NCI-H526 treated with DMSO at 0.1 percent for 48 hours (cell line): Measurements from ENCODE around the gene TRIM73.
"Not testable (repeated sequence)": the region's sequence is repeated elsewhere in the genome, so short reads cannot be mapped to it uniquely, and the experiment has no call there.

Experiments used
- DNase-seq: peaks from one replicate; lab custom pipeline; 2025; lab: John Stamatoyannopoulos, UW

TRIM73 gene

DNA sequence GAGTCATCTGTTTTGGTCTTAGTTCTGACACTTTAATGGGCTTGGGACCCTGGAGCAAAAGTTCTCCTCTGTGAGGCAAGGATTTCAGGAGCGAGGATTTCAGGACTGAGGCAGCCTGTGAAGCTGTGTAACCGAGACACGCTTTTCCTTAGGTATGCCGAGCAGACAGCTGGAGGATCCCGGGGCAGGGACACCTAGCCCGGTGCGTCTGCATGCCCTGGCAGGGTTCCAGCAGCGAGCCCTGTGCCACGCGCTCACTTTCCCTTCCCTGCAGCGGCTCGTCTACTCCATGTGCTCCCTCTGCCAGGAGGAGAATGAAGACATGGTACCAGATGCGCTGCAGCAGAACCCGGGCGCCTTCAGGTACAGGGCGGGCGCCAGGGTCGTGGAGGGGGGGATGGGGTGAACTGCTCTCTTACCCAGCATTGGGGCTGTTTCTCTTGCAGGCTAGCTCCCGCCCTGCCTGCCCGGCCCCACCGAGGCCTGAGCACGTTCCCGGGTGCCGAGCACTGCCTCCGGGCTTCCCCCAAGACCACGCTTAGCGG lies 20.5 kb downstream of the TRIM73 start:
- not testable (repeated sequence) for DNase-seq

DNA sequence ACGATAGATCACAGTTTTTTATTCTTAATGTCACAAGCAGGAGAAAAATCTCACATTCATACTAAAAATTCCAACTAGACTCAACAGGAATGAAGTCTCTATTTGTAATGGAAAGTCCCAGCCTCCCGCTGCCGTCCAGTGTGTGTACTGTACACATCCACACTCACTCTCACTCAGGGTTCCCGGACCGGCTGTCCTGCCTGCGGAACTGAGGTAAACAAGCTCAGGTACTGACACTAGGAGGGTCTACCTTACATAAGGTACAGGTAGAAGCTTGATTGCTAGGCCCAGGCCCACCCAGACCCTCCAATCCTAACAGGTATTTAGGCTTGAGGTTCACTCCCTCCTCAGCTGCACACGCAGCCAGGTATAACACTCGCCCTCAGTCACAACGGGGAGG lies 21.4 kb downstream of the TRIM73 start:
- DNase-seq, result not testable (repeated sequence)

DNA sequence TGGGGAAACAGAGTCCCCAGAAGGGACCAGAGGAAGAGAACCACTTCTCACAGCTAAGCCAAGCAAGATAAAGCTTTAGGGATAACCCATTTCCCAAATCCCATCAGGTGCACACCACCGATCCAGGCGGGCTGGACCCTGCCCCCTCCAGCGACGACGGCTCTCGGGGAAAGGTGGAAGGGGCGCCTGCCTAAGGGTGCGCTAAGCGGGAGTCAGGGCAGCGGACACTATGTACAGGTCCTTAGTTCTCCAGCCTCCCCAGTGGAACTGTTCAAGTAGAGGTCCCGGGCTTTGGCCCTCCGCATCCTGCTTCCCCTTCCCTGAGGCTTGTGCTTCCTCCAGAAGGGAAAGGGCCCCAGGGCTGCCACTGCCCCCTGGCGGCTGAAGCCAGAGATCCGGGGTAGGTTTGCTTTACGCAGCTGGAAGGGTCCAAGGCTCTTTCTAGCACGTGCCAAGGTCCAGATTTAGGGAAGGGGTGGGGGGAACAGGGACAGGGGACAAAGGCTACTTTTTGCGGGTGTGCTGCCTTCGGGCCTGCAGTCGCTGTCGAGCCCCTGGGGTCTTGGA lies 22.9 kb downstream of the TRIM73 start:
- DNase-seq, result not testable (repeated sequence)

DNA sequence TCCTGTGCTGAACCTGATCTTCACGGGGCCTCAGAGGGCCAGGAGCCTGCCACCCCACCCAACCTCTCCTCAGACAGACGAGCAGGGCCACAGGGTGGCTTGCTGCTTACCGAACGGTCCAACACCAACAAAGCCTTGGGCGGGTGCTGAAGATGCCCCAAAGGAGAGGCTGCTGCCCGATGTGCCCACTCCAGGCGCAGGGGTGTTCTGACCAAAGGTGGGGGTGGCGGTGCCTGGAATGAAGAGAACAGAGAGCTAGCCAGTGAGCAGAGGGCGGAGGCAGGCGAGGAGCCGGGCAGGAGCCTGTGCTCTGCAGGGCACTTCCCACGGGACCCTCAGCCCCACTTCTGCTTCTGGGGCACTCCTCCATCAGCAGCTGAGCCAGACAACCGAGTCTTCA lies 23.8 kb downstream of the TRIM73 start:
- DNase-seq, result not testable (repeated sequence)

DNA sequence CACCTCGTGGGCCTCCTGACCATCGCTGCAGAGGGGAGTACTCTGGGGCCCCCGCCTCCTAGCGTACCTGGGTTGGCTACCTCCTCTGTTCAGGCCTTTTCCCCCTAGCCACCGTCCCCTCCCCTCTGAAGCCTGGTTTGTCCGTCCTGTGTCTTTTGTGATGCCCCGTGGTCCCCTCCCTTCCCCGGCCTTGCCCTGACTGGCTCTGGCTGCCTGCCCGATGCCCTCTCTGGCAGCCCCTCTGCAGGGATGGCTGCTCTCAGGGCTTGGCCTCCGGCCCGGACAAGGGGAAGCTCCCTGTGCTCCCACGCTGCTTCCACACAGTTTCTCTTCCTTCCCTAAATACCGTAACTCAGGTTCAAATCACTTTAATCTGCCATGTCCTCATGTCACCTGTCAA lies 24.3 kb downstream of the TRIM73 start:
- not testable (repeated sequence) for DNase-seq

DNA sequence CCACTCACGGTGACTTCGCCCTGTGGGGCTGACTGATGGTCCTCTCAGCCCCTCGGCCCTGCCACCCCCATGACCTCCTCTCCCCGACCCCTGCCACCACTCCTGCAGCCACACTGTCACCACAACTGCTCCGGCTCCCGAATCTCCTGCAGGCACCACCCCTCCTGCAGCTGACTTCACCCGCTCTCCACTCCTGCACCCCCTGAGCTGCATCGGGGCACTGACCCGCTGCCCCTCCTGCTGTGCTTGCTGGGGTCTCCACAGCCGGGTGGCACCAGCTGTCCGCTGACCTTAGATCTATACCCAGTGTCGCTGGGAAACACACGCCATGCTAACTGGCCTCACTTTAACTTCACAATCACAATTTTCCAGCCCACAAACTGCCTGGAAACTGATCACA lies 24.7 kb downstream of the TRIM73 start:
- not testable (repeated sequence) for DNase-seq

DNA sequence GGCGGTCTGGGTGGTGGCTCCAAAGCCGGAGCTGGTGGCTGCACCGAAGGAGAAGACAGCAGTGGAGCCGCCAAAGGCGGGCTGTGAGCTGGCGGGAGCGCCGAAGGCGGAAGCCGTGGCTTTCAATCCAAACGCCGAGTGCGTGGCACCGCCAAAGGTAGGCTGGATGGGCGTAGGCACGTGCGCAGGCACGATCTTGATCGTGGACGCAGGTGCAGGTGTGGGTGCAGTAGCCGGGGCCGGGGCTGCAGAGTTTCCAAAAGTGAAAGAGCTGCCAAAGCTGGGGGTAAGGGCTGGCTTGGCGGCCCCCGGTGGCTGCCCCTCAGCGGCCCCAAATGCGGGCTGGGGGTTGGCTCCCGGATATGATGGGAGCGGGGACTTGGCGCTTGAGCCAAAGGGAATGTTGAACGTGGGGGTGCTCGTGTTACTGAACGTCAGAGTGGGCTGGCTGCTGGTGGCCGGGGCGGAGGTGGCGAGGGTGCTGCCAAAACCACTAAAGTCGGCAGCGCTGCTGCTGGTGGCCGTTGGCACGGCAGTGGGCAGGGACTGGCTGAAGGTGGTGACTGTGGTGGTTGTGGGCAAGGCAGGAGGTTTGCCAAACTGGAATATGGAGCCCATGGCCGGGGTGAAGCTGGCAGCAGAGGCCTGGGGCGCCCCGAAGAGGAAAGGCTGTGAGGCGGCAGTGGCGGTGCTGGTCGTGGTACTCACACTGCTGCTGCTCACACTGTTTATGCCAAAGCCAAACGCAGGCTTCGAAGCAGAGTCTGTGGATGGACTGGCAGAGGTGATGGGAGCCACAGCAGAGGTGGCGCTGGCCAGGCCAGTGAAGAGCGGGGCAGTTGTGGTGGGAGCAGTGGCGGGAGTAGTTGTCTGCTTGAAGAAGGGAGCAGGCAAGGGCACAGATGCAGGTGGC lies 26.6 kb downstream of the TRIM73 start:
- not testable (repeated sequence) for DNase-seq

DNA sequence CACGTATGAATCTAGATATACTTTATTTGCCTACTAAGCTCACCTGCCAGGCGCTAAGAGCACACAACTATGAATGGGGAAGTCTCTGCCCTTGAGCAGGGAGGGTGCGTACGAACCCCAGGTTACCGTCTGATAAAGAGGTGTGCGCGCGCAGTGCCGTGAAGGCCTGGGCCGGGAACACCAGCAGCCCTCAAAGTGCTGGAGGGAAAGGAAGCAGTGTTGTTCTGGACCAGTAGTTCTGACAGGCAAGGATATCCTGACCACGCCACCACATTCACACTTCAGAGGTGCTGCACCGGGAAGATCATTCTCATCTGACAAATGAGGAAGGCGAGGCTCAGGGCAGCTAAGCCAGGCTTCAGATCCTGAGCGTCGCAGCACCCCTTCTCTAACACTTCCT lies 28.1 kb downstream of the TRIM73 start:
- DNase-seq, result not testable (repeated sequence)

DNA sequence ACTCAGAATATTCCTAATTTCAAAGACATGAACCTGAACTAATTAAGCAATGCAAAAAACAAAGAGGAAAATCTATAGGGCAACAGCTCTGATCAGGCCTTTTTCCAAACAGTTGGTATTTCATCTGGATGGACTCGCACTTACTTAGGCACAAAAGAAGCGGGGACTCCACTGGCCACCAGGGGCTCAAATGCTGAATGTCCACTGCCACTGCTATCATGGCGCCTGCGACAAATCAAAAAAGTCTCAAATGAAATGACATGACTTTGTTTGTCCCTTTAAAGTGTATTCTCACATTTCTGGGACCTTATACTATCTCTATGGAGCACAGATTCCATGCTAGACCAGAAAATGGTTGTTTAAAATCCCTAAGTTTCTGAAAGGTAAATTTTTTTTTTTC lies 43.6 kb downstream of the TRIM73 start:
- not testable (repeated sequence) for DNase-seq

DNA sequence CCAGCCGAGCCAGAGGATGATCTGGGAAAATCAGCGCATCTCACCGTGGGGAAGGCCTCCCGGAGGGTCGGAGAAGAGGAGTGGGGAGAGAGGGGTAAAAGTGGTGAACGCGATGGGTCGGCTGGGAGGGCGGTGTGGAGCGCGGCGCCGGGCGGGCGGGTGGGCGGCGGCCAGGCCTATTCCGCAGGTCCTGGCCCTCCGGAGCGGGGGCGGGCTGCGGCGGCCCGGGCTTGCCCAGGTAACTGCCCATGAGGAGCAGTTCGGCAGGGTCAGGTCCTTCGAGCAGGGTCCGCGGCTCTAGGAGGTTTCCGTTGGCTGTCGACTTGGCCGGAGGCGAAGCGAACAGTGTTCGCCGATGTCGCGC lies 46.7 kb downstream of the TRIM73 start:
- DNase-seq, result not testable (repeated sequence)

DNA sequence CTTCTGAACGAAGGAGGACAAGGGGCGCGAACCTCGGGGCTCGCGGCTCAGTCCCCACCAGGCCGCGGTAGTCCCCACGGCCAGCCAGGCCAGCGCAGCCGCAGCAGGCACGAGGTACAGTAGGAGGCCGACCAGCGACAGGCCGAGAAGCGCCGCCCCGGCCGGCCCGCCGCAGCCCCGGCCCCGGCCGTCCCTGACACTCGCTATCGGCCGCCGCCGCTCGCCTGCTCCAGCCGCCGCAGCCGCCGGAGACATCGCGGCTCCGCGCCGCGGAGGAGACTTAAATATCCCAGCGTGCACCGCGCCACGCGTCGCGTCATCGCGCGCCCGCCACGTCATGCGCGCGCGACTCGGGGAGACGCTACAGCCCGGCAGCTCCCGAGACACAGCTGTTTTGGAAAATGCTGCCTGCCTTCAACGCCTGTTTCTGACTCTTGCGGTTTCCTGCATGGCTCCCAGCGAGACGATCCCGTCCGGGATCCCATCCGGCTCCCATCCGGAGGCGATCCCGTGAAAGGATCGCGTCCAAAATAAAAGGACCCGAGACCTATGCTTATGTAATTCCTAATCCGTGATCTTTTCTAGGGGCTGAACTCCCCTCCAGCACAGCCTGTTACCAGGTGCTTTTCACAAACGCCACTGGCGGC lies 47.2 kb downstream of the TRIM73 start:
- not testable (repeated sequence) for DNase-seq

DNA sequence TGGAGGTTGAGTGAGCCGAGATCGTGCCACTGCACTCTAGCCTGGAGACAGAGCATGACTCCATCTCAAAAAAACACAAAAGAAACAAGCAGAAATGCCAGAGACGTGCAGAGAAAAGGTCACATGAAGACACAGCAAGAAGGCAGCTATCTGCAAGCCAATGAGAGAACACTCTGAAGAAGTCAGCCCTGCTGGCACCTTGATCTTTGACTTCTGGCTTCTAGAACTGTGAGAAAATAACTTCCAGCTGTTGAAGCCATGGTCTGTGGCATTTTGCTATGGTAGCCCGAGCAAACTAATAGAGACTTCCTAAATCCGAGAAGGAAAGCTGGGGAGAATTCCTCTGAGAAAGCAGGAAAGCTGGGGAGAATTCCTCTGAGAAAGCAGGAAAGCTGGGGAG lies 54.5 kb downstream of the TRIM73 start:
- not testable (repeated sequence) for DNase-seq

DNA sequence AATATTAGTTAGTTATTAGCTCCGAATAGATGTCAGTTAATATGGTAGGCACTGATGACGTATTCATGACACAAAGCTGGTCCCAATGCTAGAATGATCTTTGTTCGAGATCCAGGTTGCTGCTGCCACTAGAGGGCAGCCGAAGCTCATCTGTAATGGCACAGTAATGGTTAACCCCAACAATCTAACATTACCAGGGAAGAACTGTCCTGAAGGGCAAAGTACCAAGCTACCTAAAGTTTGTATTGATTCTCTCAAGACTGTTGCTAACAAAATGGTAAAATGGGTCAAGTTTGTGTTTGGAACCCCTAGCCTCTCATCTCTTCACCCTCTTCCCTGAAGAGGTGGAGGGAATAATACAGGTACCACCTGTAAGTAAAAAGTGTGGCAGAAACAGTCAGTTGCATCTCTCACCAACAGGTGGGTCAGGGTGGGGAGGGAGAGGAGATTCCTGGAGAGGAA lies 57.1 kb downstream of the TRIM73 start:
- not testable (repeated sequence) for DNase-seq
